ENCODE measurements around the gene PPDPF.

Gene PPDPF

DNA sequence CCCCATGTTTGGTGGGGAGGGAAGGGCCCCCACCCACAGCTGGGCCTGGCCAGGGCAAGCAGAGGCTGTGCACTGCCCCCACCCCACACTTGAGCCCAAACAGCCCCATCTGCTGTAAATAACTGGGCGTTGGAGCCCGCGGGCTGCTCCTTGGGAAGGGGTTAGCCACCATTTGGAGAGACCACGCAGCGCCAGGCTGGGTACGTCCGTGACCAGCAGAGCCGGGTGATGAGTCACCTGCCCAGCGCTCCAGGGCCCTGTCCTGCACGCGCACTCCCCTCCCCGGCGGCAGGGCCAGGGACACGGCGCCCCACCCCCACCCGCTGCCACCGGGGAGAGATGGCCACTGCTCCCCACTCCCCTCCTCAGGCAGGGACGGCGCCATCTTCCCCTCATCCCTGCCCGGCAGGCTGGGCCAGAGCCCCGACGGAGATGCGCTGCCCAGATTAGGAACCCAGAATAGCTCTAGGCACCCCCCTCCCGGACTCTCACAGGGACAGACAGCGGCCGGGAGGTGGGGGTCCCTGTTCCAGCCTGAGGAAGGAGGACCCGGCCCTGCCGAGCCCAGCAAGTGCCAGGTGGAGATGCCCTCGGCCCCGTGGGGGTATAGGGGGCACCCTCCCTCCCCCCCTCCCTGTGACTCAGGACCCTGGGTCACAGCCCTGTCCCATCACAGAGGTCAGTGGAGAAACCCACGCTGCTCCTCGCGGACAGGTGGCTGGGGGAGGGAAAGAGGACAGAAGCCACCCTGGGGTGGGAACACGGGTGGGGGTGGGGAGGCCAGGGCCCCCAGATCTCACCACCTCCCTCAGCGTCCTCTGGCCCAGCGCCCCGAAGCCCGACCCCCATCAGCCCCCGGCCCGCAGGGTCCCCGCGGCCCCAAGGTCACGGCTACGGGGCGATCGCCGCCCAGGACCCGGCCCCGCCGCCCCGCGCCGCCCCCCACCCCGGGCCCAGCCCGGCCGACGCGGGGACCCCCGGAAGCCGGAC lies 22.3 kb upstream of the PPDPF start:
- in situ Hi-C loops (cut with HindIII; ENCODE audit: low pct_ligation_motif_present, low sequenced_read_pairs): no loop called here
- TF ChIP-seq, protein P1, sequence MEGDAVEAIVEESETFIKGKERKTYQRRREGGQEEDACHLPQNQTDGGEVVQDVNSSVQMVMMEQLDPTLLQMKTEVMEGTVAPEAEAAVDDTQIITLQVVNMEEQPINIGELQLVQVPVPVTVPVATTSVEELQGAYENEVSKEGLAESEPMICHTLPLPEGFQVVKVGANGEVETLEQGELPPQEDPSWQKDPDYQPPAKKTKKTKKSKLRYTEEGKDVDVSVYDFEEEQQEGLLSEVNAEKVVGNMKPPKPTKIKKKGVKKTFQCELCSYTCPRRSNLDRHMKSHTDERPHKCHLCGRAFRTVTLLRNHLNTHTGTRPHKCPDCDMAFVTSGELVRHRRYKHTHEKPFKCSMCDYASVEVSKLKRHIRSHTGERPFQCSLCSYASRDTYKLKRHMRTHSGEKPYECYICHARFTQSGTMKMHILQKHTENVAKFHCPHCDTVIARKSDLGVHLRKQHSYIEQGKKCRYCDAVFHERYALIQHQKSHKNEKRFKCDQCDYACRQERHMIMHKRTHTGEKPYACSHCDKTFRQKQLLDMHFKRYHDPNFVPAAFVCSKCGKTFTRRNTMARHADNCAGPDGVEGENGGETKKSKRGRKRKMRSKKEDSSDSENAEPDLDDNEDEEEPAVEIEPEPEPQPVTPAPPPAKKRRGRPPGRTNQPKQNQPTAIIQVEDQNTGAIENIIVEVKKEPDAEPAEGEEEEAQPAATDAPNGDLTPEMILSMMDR (IDR thresholded peaks at IDR 0.05; ENCODE audit: low read depth, low read length, missing control alignments): no peak
- Histone ChIP-seq H3K4me3 (ENCODE audit: low read depth, low read length) (no peak overlapping the region), H3K27me3 (replicated peaks) (peaks cover 17% of the 10 kb centered on the region), H3K36me3 (replicated peaks) (no peaks in the 10 kb centered on the region), H3K27ac (no peak overlapping the region)
- DNase-seq: peak; percentile 13

DNA sequence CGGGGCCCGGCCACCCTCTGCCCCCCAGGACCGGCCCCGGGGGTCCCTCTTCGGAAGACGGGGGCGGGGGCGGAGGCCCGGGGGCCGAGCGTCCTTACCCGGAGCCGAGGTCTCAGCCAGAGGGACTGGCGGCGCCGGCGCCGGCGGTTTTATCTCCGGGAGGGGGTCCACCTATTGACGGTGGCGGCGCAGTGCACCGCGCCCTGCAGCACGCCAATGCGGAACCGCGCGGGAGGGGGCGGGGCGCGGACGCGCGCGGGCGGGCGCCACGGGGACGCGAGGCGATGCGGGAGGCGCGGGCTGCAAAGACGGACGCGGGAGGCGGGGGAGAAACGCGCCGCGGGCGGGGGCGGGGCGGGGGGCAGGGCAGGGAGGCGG lies 21.6 kb upstream of the PPDPF start, which contains the start of gene EEF1A2:
TSS of gene EEF1A2 (minus strand) at position 124 of the 378 bp plus-strand sequence. CDS start 1,320 bp downstream, outside the sequence.
- no peak within 1 kb of the TSS for H3K4me3 ChIP-seq (ENCODE audit: low read depth, low read length)
- in situ Hi-C loops (cut with HindIII; ENCODE audit: low pct_ligation_motif_present, low sequenced_read_pairs): no loop called here
- H3K27me3 ChIP-seq (replicated peaks): peaks cover 19% of the 10 kb centered on the region
- DNase-seq: no peak
- TF ChIP-seq, protein P1 (IDR thresholded peaks at IDR 0.05; ENCODE audit: low read depth, low read length, missing control alignments): no peak
- no peak within 1 kb of the TSS for H3K27ac ChIP-seq
- H3K36me3 ChIP-seq (replicated peaks): no peaks in the 10 kb centered on the region

DNA sequence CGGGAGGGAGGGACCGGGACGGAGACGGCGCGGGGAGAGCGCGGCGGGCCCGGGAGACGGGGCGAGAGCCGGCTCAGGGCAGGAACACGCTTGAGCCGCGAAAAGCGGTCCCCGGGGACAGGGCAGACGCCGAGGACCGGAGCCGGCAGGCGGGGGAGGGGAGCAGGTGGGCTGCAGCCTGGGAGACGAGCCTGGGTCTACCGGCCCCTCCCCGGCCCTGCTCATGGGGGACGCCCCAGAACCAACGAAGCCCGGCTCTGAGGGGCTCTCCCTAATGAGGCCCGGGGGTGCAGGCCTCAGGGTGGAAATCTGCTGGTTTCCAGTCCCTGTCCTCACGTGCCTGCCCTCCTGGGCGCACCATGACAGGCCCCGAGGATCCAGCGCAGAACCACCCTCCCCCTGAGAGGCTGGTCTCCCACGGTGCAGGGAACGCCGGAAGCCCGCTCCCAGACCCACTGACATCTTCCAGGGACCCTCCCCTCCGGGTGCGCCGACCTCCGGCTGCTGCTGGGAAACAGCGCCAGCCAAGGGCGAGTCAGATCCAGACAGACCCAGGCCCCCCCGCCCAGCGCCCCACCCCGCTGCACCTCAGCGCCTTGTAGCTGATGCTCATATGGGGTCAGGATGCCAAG lies 21.1 kb upstream of the PPDPF start:
- peaks cover 19% of the 10 kb centered on the region for H3K27me3 ChIP-seq (replicated peaks)
- no peak for DNase-seq

DNA sequence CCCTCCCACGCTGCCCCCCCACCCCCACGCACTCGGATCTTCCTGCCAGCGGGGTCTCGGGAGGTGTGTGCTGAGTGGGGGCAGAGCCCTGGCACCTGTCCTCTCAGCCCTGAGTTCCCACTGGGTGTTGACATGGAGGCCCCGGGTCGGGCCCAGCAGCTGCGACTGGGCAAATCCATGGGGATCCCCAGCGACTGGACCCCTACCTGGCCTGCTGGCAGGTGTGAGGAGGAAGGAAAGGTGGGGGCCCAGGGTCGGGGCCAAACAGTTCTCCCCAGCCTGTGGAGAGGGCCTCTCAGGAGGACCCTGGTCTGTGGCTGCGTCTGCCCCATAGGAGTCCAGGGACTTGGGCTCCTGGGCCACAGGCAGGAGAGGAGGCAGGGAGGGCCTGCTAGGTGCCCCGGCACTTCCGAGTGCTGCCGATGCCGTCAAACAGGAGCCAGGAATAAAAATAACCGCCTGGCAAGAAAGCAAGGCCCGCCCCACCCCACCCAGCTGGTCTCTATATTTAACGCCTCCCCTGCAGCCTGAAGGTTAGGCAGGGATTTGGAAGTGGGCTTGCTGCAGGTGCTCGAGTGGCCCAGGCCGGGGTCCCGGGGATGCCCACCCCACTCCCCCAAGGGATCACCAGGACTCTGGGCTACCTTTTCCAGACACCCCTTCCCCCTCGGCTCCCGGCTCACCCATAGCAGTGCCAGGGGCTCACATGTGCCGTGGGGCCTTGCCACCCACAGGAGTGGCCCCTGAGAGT lies 20.2 kb upstream of the PPDPF start:
- in situ Hi-C loops (cut with HindIII; ENCODE audit: low pct_ligation_motif_present, low sequenced_read_pairs): no loop called here
- no peak for DNase-seq
- H3K27ac ChIP-seq: no peak overlapping the region
- TF ChIP-seq, protein P1 (IDR thresholded peaks at IDR 0.05; ENCODE audit: low read depth, low read length, missing control alignments): no peak
- no peaks in the 10 kb centered on the region for H3K36me3 ChIP-seq (replicated peaks)
- no peak overlapping the region for H3K4me3 ChIP-seq (ENCODE audit: low read depth, low read length)
- peaks cover 19% of the 10 kb centered on the region for H3K27me3 ChIP-seq (replicated peaks)

More for the DNA sequence above, 21.1 kb upstream of the PPDPF start:
- Histone ChIP-seq H3K27ac (no peak overlapping the region), H3K4me3 (ENCODE audit: low read depth, low read length) (no peak overlapping the region), H3K36me3 (replicated peaks) (no peaks in the 10 kb centered on the region)
- in situ Hi-C loops (cut with HindIII; ENCODE audit: low pct_ligation_motif_present, low sequenced_read_pairs): no loop called here
- TF ChIP-seq, protein P1 (IDR thresholded peaks at IDR 0.05; ENCODE audit: low read depth, low read length, missing control alignments): no peak

DNA sequence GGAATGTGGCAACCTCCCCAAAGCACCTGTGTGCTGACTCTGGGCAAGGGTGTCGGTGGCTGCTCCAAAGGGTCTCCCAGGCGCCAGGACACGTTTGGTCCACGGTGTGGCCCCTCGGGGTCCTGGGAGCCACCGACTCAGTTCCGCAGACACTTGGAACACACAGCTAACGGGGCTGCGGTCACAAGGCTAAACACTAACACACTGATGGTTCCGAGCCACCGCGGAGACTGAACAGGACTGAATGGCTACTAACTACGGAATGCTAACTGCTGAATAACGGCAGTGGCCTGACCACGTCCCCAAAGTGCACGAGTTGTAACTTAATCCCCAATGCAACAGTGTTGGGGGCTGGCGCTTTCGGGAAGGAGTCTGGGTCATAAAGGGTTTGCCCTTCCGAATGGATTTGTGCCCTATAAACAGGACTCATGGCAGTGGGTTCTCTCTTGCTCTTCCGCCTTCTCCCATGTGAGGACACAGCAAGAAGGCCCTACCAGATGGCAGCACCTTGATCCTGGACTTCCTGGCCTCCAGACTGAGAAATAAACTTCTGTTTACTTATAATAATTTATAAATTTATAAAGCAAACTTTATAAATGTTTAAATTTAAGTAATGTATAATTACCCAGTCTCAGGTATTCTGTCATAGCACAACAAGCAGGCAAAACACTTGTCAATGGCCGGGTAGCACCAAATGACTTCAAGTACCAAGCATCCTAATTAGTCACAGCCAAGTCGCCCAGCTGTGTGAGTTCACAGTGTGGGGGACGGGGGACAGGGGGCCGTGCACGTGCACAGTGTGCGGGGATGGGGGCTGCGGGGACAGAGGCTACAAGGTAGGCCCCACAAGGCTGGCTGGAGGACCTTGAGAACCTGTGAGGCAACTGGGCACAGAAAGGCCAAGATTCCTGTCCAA lies 19.4 kb upstream of the PPDPF start:
- H3K36me3 ChIP-seq (replicated peaks): no peaks in the 10 kb centered on the region
- TF ChIP-seq, protein P1 (IDR thresholded peaks at IDR 0.05; ENCODE audit: low read depth, low read length, missing control alignments): no peak
- H3K27me3 ChIP-seq (replicated peaks): peaks cover 19% of the 10 kb centered on the region
- in situ Hi-C loops (cut with HindIII; ENCODE audit: low pct_ligation_motif_present, low sequenced_read_pairs): no loop called here
- no peak overlapping the region for H3K4me3 ChIP-seq (ENCODE audit: low read depth, low read length)
- DNase-seq: no peak
- H3K27ac ChIP-seq: no peak overlapping the region

Data from brain microvascular endothelial cell (primary cell).